ENCODE results near the gene HLA-DOA. TPM values are rescaled to one million over a fixed set of nuclear protein-coding genes. Genes with fewer than 3 reads are reported as not detected.

Gene HLA-DOA
- total RNA-seq, 1 experiment from 2014 or later: not detected

DNA sequence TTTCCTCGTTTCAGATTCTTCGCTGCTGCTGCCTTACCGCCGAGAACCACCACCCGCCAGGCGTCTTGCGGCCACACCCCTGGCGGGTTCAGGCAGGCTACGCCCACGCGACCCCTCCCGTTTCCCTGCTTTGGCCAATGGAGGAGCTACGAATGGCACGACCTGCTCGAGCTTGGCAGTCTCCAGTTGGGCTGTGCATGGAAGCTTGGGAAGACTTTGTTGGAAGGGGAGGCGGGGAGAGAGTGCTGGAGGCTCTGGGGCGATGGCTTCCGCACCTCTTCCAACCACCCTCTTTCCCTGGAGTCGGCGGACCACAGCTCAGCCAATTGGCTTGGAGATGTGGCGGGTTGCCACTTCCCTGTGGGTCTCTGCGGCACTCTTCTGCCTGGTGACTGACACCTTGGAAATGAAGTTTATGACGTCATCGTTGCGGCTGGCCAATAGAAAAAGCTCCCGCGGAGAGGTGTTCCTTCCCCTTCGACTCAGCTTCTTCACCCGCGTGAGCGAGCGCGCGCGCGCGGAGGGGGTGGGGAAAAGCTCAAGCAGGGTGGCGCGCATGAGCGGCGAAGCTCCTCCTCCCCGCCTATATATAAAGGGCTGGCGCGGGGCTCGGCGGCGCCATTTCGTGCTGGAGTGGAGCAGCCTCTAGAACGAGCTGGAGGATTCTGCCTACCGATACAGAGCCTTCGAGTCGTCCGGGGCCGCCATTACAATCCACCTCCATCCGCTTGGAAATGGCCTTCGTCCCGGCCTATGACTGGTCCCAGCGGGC lies 37.6 kb downstream of the HLA-DOA start:
- TF ChIP-seq, protein P1, sequence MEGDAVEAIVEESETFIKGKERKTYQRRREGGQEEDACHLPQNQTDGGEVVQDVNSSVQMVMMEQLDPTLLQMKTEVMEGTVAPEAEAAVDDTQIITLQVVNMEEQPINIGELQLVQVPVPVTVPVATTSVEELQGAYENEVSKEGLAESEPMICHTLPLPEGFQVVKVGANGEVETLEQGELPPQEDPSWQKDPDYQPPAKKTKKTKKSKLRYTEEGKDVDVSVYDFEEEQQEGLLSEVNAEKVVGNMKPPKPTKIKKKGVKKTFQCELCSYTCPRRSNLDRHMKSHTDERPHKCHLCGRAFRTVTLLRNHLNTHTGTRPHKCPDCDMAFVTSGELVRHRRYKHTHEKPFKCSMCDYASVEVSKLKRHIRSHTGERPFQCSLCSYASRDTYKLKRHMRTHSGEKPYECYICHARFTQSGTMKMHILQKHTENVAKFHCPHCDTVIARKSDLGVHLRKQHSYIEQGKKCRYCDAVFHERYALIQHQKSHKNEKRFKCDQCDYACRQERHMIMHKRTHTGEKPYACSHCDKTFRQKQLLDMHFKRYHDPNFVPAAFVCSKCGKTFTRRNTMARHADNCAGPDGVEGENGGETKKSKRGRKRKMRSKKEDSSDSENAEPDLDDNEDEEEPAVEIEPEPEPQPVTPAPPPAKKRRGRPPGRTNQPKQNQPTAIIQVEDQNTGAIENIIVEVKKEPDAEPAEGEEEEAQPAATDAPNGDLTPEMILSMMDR (conservative IDR thresholded peaks at IDR 0.05; ENCODE audit: low read depth, low read length): no peak
- no peak for TF ChIP-seq EZH2 (IDR thresholded peaks at IDR 0.05; ENCODE audit: low read length, unreplicated experiment)
- TF ChIP-seq EZH2phosphoT487 (IDR thresholded peaks at IDR 0.05; ENCODE audit: borderline replicate concordance, low read length): no peak
- Histone ChIP-seq H3K9me2 (replicated peaks; ENCODE audit: low read length) (no peaks in the 10 kb centered on the region), H3K27me3 (ENCODE audit: low read length) (no peaks in the 10 kb centered on the region), H3K4me2 (ENCODE audit: low read length) (peak overlapping the region; percentile 99), H3K9ac (ENCODE audit: low read length) (peak overlapping the region; percentile 98), H3K36me3 (ENCODE audit: low read depth, low read length) (peaks cover 47% of the 10 kb centered on the region), H3K79me2 (ENCODE audit: low read length) (peaks cover 82% of the 10 kb centered on the region), H3K9me3 (ENCODE audit: low read length) (no peaks in the 10 kb centered on the region), H4K20me1 (ENCODE audit: low read length) (peaks cover 46% of the 10 kb centered on the region), H3K4me1 (ENCODE audit: insufficient read depth, low read length) (peaks cover 51% of the 10 kb centered on the region), H3K27ac (ENCODE audit: low read length) (peak overlapping the region; percentile 99), H3K4me3 (ENCODE audit: low read length) (peak overlapping the region; percentile 98), H2AFZ (ENCODE audit: low read length) (no peak overlapping the region), H3F3A (ENCODE audit: low read length, unreplicated experiment) (no peaks in the 10 kb centered on the region)
- ChIA-PET CTCF (interaction anchor here (0.5 to 2.2 kb wide), 4 partner anchors 13 to 1319 kb away, joined by 5 to 40 read pairs (median 12); partner anchors contain the start of gene HLA-DMA), POLR2A (ENCODE audit: unreplicated experiment) (interaction anchor here (0.6 to 2.6 kb wide), 29 partner anchors 9 to 1431 kb away, joined by 3 to 59 read pairs (median 4); partner anchors contain the start of genes HLA-DMA, PFDN6, PSMB9 and RING1)
- DNase-seq (peak; percentile 100), ATAC-seq (peak; percentile 40)
- intact Hi-C loops (cut with micrococcal nuclease): loop anchor here (5.0 kb wide), 1 partner anchor 774 kb away; no protein-coding TSS in a partner anchor
- BruUV-seq (replicated peaks): no TSS peak

DNA sequence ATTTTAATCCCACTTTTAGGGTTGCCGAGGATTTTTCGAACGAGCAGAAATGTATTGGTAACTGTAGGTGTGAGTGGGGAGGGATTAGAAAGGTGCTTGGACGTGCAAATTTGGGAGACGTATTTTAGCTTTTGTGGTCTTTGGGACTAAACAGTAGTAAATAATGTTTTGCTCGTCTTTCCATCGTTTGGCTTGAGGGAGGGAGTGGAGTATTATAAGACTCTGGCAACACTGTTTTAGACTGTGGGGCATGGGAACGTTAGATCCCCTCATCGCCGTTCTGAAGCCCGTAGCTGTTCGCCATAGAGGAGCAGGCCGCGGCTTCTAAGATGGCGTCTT lies 38.2 kb downstream of the HLA-DOA start:
- CTCF ChIA-PET: interaction anchor here (1.5 to 2.2 kb wide), 3 partner anchors 13 to 38 kb away, joined by 11 to 40 read pairs (median 13); partner anchors contain the start of gene HLA-DMA
- no peaks in the 10 kb centered on the region for H3K9me2 ChIP-seq (replicated peaks; ENCODE audit: low read length)
- TSS peak; percentile 55 for BruUV-seq (replicated peaks)
- no peaks in the 10 kb centered on the region for H3K27me3 ChIP-seq (ENCODE audit: low read length)
- no peak for DNase-seq
- H3K9ac ChIP-seq (ENCODE audit: low read length): peak overlapping the region; percentile 98
- no peak overlapping the region for H2AFZ ChIP-seq (ENCODE audit: low read length)
- H3K9me3 ChIP-seq (ENCODE audit: low read length): no peaks in the 10 kb centered on the region
- TF ChIP-seq, protein P1 (conservative IDR thresholded peaks at IDR 0.05; ENCODE audit: low read depth, low read length): no peak
- TF ChIP-seq EZH2 (IDR thresholded peaks at IDR 0.05; ENCODE audit: low read length, unreplicated experiment) (no peak), EZH2phosphoT487 (IDR thresholded peaks at IDR 0.05; ENCODE audit: borderline replicate concordance, low read length) (no peak)
- peaks cover 80% of the 10 kb centered on the region for H3K79me2 ChIP-seq (ENCODE audit: low read length)
- peak overlapping the region; percentile 99 for H3K4me2 ChIP-seq (ENCODE audit: low read length)
- peak overlapping the region; percentile 99 for H3K27ac ChIP-seq (ENCODE audit: low read length)
- intact Hi-C loops (cut with micrococcal nuclease): loop anchor here (5.0 kb wide), 1 partner anchor 774 kb away; no protein-coding TSS in a partner anchor
- H4K20me1 ChIP-seq (ENCODE audit: low read length): peaks cover 41% of the 10 kb centered on the region
- peaks cover 49% of the 10 kb centered on the region for H3K4me1 ChIP-seq (ENCODE audit: insufficient read depth, low read length)
- POLR2A ChIA-PET (ENCODE audit: unreplicated experiment): interaction anchor here (0.5 to 2.6 kb wide), 20 partner anchors 9 to 1430 kb away, joined by 3 to 59 read pairs (median 4); partner anchors contain the start of genes HLA-DMA, PFDN6, PSMB9 and RING1
- H3K4me3 ChIP-seq (ENCODE audit: low read length): peak overlapping the region; percentile 83
- H3F3A ChIP-seq (ENCODE audit: low read length, unreplicated experiment): no peaks in the 10 kb centered on the region
- no peak for ATAC-seq
- H3K36me3 ChIP-seq (ENCODE audit: low read depth, low read length): peaks cover 41% of the 10 kb centered on the region

Measured in PC-3 (cell line).